ENCODE data around the gene RELL2. TPM values are rescaled to one million over a fixed set of nuclear protein-coding genes. Genes with fewer than 3 reads are reported as not detected.

RELL2 gene
- total RNA-seq, 1 experiment from 2014 or later: 9.8 TPM

DNA sequence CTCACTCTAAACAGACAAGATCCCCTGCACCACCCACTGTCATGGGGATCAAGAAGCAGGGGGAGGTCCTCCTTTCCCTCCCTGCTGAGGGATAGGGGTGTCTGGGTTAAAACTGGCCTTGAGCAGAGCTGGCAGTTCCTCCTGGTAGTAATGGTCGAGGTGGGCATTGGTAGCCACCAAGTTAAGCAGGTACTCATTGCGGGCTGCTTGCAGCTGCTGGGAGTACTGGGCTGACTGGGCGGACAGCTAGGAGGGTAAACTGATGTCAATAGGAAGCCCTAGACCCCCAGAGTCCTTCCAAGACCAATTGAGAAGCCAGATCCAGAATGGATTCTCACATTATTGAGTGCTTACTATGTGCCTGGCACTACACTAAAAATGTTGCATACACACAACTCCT lies 11.1 kb downstream of the RELL2 start:
- H3K79me2 ChIP-seq (ENCODE audit: insufficient read depth, low read length): no peaks in the 10 kb centered on the region
- H3K27me3 ChIP-seq (ENCODE audit: insufficient read depth, low read length): no peaks in the 10 kb centered on the region
- no peak overlapping the region; a peak in 1 of 7 replicates for H3K27ac Mint-ChIP-seq
- DNase-seq: no peak
- no peaks in the 10 kb centered on the region for H3K79me1 ChIP-seq (ENCODE audit: insufficient read depth, low read depth, low read length, poor library complexity, severe bottlenecking)
- TF ChIP-seq, protein P1, sequence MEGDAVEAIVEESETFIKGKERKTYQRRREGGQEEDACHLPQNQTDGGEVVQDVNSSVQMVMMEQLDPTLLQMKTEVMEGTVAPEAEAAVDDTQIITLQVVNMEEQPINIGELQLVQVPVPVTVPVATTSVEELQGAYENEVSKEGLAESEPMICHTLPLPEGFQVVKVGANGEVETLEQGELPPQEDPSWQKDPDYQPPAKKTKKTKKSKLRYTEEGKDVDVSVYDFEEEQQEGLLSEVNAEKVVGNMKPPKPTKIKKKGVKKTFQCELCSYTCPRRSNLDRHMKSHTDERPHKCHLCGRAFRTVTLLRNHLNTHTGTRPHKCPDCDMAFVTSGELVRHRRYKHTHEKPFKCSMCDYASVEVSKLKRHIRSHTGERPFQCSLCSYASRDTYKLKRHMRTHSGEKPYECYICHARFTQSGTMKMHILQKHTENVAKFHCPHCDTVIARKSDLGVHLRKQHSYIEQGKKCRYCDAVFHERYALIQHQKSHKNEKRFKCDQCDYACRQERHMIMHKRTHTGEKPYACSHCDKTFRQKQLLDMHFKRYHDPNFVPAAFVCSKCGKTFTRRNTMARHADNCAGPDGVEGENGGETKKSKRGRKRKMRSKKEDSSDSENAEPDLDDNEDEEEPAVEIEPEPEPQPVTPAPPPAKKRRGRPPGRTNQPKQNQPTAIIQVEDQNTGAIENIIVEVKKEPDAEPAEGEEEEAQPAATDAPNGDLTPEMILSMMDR (conservative IDR thresholded peaks at IDR 0.05): no peak
- H4K8ac ChIP-seq (replicated peaks; ENCODE audit: insufficient read length, low read depth, low read length): no peak overlapping the region
- no peak overlapping the region for H2AFZ ChIP-seq (ENCODE audit: low read length)
- peaks cover 7% of the 10 kb centered on the region; the same call in 1 of the 2 replicates for H3K27me3 Mint-ChIP-seq (ENCODE audit: low read depth)
- no CpG with 5 or more reads among the region's 3 CpGs for WGBS (ENCODE audit: extremely low coverage, insufficient read length, low lambda C conversion rate)
- no peak overlapping the region for H3K23ac ChIP-seq (ENCODE audit: insufficient read length, low read depth, low read length)
- H3K14ac ChIP-seq (ENCODE audit: insufficient read depth, low read length): no peak overlapping the region
- H3K36me3 Mint-ChIP-seq (ENCODE audit: insufficient read depth in 1 of 3, low read depth in 3 of 3): peaks cover 12 to 32% (median 25%) of the 10 kb centered on the region in 3 experiments; a peak in 6 of 7 replicates
- H3K4ac ChIP-seq (ENCODE audit: low read depth, low read length): no peak overlapping the region
- no peak overlapping the region for H2BK120ac ChIP-seq (ENCODE audit: low read depth, low read length, poor library complexity, severe bottlenecking)
- H2AK5ac ChIP-seq (ENCODE audit: insufficient read length, low read length): no peak overlapping the region
- no peaks in the 10 kb centered on the region for H4K20me1 ChIP-seq (ENCODE audit: control insufficient read depth, insufficient read depth, insufficient read length)
- H4K91ac ChIP-seq (ENCODE audit: insufficient read length, low read depth, low read length): no peak overlapping the region
- H3K9me3 ChIP-seq (ENCODE audit: control insufficient read depth, low read depth, low read length): no peaks in the 10 kb centered on the region
- no peak overlapping the region for H3K4me2 ChIP-seq (ENCODE audit: insufficient read depth, insufficient read length, low read length)
- H3K27ac ChIP-seq (ENCODE audit: insufficient read length, low read depth, low read length): no peak overlapping the region
- no peak overlapping the region for H3K9ac ChIP-seq (ENCODE audit: extremely low read depth, insufficient read length, low read length)
- no peak overlapping the region for H2BK12ac ChIP-seq (ENCODE audit: insufficient read length, low read depth, low read length)
- H3K9me3 Mint-ChIP-seq: no peaks in the 10 kb centered on the region
- H3K56ac ChIP-seq (ENCODE audit: insufficient read length, low read depth, low read length): no peak overlapping the region
- H2BK5ac ChIP-seq (ENCODE audit: insufficient read length, low read length): no peak overlapping the region
- no peak overlapping the region for H2BK15ac ChIP-seq (ENCODE audit: low read depth, low read length)
- H3K4me1 Mint-ChIP-seq: peaks cover 19 to 23% of the 10 kb centered on the region in 2 experiments
- no peak overlapping the region for H4K5ac ChIP-seq (ENCODE audit: insufficient read length, low read depth, low read length)
- no peak overlapping the region for H3T11ph ChIP-seq (ENCODE audit: low read length)
- H3K23me2 ChIP-seq (ENCODE audit: insufficient read length, low read depth, low read length, poor library complexity, severe bottlenecking): peaks cover 8% of the 10 kb centered on the region
- no peak overlapping the region for H2BK20ac ChIP-seq (ENCODE audit: low read depth, low read length, poor library complexity, severe bottlenecking)
- H3K4me1 ChIP-seq (ENCODE audit: insufficient read depth, low read length): no peaks in the 10 kb centered on the region; the same call in 1 of the 2 replicates
- no peak overlapping the region for H3K4me3 Mint-ChIP-seq
- H3K18ac ChIP-seq (ENCODE audit: insufficient read length, low read depth, low read length): no peak overlapping the region
